Nephron progenitor cell (in vitro differentiated cells): ENCODE data around the gene PLXND1.

ENCODE experiments used
- DNase-seq: peaks from one replicate; pipeline ENCODE4 v3.0.0; 2021
- H3K27ac Mint-ChIP-seq: 2 replicates; pipeline ENCODE4 v1.8.0; 2021; ENCODE audit warnings: mild to moderate bottlenecking, moderate library complexity, mixed read lengths
- H3K27me3 Mint-ChIP-seq: 2 replicates; pipeline ENCODE4 v1.8.0; 2021; ENCODE audit warnings: mild to moderate bottlenecking, low read depth, mixed read lengths; ENCODE audit not compliant: poor library complexity
- H3K36me3 Mint-ChIP-seq: 2 replicates; pipeline ENCODE4 v1.8.0; 2021; ENCODE audit warnings: low read depth, mixed read lengths
- H3K4me1 Mint-ChIP-seq: 2 replicates; pipeline ENCODE4 v1.8.0; 2021; ENCODE audit warnings: mixed read lengths
- H3K4me3 Mint-ChIP-seq: 2 replicates; pipeline ENCODE4 v1.8.0; 2021; ENCODE audit warnings: mild to moderate bottlenecking, moderate library complexity, mixed read lengths
- H3K9me3 Mint-ChIP-seq: 2 replicates; pipeline ENCODE4 v1.8.0; 2021; ENCODE audit warnings: mild to moderate bottlenecking, moderate library complexity, mixed read lengths
- TF ChIP-seq, protein P1 (sequence below): fragments of 200-600 bp; sonication (generic); IDR thresholded peaks from 2 replicates; pipeline ENCODE4 v1.5.0; 2021; ENCODE audit warnings: antibody characterized with exemption

PLXND1 gene

DNA sequence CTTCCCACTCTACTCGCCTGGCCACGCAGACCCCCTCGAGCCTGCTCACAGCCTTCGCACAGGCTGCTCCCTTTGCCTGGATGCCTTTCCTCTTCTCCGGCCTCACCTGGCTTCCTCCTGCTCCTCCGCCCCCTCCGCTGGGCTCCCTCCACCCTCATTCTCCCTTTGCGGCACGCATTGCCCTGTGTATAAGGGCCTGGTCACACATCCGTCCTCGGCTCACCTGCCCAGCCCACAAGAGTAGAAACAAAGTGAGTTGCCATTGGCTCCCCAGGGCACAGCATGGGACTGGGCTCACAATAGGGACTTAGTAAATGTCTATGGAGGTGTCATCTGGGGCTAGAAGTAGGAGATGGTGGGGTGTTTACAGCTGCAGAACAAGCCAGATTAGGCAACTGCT lies 4.2 kb downstream of the PLXND1 start:
- Mint-ChIP-seq H3K36me3 (no peaks in the 10 kb centered on the region), H3K27ac (no peak overlapping the region), H3K27me3 (peaks cover 34% of the 10 kb centered on the region), H3K4me3 (peak overlapping the region; percentile 48), H3K9me3 (no peaks in the 10 kb centered on the region), H3K4me1 (peaks cover 85% of the 10 kb centered on the region)
- no peak for DNase-seq
- TF ChIP-seq, protein P1, sequence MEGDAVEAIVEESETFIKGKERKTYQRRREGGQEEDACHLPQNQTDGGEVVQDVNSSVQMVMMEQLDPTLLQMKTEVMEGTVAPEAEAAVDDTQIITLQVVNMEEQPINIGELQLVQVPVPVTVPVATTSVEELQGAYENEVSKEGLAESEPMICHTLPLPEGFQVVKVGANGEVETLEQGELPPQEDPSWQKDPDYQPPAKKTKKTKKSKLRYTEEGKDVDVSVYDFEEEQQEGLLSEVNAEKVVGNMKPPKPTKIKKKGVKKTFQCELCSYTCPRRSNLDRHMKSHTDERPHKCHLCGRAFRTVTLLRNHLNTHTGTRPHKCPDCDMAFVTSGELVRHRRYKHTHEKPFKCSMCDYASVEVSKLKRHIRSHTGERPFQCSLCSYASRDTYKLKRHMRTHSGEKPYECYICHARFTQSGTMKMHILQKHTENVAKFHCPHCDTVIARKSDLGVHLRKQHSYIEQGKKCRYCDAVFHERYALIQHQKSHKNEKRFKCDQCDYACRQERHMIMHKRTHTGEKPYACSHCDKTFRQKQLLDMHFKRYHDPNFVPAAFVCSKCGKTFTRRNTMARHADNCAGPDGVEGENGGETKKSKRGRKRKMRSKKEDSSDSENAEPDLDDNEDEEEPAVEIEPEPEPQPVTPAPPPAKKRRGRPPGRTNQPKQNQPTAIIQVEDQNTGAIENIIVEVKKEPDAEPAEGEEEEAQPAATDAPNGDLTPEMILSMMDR = no peak

DNA sequence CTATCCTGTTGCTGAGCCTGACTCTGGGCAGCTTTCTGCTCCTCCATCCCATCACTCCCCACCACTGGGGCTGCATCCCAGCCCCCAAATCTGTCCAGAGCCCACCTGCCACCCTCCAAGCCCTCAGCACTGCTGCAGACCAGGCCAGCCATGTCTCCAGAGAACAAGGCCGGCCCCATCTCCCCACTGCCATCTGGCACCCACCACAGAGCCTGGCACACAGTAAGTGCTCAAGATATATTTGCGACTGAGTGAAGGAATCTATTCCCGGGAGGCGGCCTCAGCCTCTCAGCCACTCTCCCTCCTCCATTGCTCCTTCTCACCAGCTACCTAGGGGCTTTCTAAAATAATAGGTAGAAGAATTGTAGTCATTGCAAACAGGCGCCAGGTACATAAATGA lies 4.8 kb downstream of the PLXND1 start:
- peaks cover 29% of the 10 kb centered on the region for H3K27me3 Mint-ChIP-seq
- peaks cover 85% of the 10 kb centered on the region for H3K4me1 Mint-ChIP-seq
- no peaks in the 10 kb centered on the region for H3K9me3 Mint-ChIP-seq
- no peak for DNase-seq
- TF ChIP-seq, protein P1 = no peak
- H3K4me3 Mint-ChIP-seq = no peak overlapping the region
- no peaks in the 10 kb centered on the region for H3K36me3 Mint-ChIP-seq
- no peak overlapping the region for H3K27ac Mint-ChIP-seq

DNA sequence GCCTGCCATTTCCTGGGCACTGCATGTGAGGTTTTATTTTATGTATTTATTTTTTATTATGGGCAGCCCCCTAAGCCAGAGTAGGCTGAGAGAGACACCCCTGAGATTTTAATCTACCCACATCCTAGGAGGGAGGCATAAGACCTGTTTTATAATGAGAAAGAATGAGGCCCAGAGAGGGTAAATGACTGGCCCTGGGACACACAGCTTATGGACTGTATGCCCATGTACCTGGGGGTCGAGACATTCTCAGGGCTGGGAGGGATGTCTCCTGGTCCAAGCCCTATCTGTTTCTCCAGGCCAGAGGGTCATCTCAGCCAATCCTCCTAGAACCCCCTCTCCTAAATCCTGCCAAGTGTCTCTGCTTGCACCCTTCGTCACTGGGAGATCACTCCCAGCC lies 6.1 kb downstream of the PLXND1 start:
- H3K27ac Mint-ChIP-seq = peak overlapping the region; percentile 26
- no peak overlapping the region for H3K4me3 Mint-ChIP-seq

DNA sequence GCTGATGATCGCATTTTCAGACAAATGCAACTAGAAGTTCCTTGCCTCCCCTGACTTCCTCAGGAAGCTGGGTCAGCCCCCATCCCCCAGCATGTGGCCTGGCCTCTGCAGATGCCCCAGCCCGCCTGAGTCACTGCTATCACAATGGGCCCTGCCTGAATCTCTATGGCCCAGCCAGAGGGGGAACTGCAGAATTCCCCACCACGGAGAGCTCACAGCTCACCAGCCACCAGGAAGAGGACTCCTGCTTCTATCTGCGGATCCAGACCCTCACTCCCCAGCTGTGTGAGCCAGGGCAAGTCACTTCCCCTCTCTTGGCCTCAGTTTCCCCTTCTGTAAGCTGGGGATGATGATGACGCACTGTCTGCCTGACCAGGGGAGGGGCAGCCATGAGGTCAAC lies 6.9 kb downstream of the PLXND1 start:
- Mint-ChIP-seq H3K4me3 (no peak overlapping the region), H3K27me3 (peaks cover 18% of the 10 kb centered on the region), H3K4me1 (peaks cover 98% of the 10 kb centered on the region), H3K27ac (no peak overlapping the region), H3K9me3 (no peaks in the 10 kb centered on the region), H3K36me3 (no peaks in the 10 kb centered on the region)
- DNase-seq = no peak
- TF ChIP-seq, protein P1 = no peak

More for the DNA sequence above, 6.1 kb downstream of the PLXND1 start:
- TF ChIP-seq, protein P1 = no peak
- Mint-ChIP-seq H3K36me3 (no peaks in the 10 kb centered on the region), H3K27me3 (peaks cover 25% of the 10 kb centered on the region), H3K4me1 (peaks cover 93% of the 10 kb centered on the region), H3K9me3 (no peaks in the 10 kb centered on the region)
- DNase-seq = no peak

DNA sequence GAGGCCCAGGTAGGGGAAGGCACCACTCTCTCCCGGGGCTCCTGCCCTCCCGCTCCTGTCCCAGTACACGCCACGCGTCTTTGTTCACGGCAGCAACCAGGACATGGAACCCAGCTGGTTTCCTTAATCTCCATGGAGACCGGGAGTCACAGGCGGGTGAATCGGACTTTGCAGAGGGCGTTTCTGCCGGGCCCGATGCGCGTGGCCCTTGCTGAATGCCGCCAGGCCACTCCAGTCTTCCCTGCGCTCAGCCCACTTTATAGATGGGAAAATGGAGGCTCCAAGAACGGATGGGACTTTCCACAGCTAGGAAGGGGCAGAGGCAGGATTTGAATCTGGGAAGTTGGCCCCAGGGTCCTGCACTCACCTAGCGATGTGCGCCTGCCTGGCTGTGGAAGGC lies 7.4 kb downstream of the PLXND1 start:
- Mint-ChIP-seq H3K27ac (no peak overlapping the region), H3K9me3 (no peaks in the 10 kb centered on the region), H3K36me3 (no peaks in the 10 kb centered on the region), H3K27me3 (peaks cover 13% of the 10 kb centered on the region), H3K4me3 (no peak overlapping the region), H3K4me1 (peaks cover 98% of the 10 kb centered on the region)
- TF ChIP-seq, protein P1 = no peak
- DNase-seq = no peak

DNA sequence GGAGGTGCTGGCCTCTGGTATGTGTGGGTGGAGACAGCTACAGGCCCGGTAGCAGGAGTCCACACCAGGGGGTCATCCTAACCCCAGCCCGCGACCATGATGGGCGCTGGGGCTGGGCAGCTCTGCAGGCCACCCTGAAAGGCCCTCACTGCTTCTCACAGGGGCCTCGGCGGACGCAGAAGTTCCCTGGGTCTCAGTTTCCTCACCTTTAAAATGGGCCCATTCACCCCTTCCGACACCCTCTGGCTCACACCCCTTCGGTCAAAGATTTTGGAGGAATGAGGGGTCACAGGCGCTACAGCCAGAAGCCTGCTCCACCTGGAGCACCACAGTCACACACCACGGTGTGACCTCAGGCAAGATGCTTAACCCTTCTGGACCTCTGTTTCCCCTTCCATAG lies 8.0 kb downstream of the PLXND1 start:
- Mint-ChIP-seq H3K9me3 (no peaks in the 10 kb centered on the region), H3K4me3 (no peak overlapping the region), H3K27me3 (peaks cover 7% of the 10 kb centered on the region), H3K36me3 (no peaks in the 10 kb centered on the region), H3K27ac (no peak overlapping the region), H3K4me1 (peaks cover 98% of the 10 kb centered on the region)
- TF ChIP-seq, protein P1 = no peak
- no peak for DNase-seq
